HG02852 (cell line): ENCODE data around the gene CUX1.

Experiments used
- ATAC-seq: cut with Tn5 transposase; IDR thresholded peaks from one replicate; pipeline ENCODE4 v1.9.1; 2021; ENCODE audit warnings: mild to moderate bottlenecking, moderate library complexity; ENCODE audit not compliant: unreplicated experiment

The CUX1 gene

DNA sequence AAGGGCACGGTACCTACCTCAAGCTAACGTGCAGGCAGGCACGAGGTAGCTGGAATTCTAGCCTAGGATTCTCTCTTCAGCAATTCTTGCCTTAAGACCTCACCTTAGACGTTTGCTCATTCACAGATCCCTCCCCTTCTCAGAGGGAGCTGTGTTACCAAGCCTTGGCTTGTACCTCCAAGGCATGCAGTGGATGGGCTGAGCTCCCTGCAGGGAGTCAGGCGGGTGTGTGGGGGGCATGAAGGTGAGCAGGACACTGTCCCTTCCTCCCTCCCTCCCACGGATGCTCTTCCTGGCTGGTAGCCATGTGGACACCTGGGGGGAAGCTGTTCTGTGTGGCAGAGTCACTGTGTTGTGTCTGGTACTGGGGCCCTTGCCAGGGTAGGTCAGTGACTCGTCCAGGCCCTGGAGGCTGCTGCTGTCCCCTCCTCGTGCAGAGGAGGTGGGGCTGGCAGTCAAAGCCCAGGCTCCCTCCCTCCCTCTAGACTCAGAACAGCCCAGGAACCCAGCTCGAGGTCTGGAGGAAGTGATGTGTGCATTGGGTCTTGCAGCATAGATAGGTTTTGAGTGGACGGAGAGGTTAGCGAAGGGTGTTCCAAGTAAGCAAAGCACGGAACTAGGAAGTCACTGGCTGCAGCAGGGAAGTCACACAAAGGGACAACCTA lies 247.1 kb downstream of the CUX1 start:
- ATAC-seq, result no peak

DNA sequence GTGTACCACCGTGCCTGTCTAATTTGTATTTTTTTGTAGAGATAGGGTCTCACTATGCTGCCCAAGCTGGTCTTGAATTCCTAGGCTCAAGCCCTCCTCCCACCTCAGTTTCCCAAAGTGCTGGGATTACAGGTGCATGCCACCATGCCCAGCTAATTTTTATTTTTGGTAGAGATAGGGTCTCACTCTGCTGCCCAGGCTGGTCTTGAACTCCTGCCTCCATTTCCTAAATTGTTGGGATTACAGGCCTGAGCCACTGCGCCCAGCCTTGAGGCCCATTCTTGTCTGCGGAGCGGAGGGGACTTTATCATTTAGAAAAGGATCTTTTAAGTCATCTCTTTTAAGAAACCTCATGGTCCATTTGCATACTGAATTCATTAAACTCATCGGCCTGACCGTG lies 247.8 kb downstream of the CUX1 start:
- no peak for ATAC-seq

DNA sequence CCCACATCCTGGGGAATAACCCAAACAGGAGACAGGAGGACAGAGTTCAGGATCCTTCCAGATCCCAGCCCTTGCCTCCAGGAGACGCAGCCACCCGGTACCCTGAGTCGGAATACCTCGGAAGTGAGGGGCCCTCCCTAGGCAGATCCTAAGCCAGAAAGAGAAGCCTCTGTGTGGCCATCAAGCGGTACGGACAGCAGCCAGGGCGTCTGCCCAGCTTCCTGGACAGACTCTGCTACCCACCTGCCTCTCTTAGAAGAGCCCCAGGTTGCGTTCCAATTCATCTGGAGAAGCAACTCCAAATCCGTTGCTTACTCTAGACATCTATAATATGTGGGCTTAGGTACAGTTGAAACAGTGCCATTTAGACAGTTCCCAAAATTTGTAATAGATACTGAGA lies 249.1 kb downstream of the CUX1 start:
- ATAC-seq, result no peak

DNA sequence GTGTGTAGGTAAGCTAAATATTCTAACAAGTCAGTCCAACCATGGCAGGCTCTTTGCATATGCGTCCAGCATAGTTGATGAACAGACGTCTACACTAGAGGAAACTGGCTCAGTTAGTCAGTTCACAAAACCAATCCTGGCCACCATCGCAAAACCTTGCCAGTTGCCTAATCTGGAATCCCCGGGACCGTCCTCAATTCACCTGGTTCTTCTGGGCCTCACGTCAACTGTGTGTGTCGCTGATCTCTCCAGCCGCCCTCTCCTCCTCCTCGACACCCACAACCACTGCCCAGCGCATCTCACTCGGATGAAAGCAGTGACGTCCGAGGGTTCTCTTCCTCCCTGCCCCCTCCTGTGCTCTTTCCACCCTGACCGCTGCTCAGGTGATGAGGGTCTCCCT lies 251.4 kb downstream of the CUX1 start:
- ATAC-seq, result no peak

DNA sequence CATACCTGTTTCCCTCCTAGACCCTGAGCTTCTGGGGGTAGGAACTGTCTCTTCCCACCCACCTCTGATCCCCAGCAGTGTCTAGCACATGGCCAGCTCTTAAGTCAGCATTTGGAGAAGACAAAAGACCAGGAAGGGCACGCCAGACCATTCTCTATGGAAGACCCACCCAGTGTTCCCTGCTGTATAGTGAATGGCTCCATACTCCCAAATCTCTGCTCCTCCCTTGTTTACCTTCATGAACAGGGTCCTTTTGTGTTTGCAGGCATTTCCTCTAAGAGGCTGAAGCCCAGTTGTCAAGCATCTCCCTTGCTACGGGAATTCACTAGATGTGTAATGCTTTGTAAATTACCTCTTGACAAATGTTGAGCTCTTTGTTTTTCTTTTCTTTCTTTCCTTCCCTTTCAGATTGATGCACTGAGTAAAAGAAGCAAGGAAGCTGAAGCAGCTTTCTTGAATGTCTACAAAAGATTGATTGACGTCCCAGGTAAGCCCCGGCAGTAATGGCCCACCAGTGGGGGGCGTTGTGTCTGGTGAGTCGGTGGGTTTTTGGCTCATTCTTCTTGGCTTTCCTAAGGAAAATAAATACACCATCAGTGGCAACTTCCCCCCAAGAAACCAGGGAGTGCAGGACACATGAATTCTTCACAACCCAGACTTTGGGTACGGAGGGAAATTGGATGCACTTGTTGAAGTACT lies 252.7 kb downstream of the CUX1 start:
- no peak for ATAC-seq

DNA sequence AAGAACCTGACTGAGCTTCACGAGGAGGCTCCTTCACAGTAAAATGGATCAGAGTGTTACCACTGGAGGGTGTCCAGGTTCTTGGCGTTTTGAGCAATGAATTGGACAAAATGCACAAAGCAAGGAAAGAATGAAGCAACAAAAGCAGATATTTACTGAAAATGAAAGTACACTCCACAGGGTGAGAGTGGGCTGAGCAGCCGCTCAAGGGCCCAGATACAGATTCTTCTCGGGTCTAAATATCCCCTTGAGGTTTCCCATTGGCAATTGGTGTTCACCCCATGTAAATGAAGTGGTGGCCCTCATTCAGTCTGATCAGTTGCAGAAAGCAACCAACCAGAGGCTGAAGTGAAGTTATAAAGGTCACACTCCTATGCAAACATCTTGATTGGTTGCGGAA lies 254.6 kb downstream of the CUX1 start:
- ATAC-seq, result no peak

DNA sequence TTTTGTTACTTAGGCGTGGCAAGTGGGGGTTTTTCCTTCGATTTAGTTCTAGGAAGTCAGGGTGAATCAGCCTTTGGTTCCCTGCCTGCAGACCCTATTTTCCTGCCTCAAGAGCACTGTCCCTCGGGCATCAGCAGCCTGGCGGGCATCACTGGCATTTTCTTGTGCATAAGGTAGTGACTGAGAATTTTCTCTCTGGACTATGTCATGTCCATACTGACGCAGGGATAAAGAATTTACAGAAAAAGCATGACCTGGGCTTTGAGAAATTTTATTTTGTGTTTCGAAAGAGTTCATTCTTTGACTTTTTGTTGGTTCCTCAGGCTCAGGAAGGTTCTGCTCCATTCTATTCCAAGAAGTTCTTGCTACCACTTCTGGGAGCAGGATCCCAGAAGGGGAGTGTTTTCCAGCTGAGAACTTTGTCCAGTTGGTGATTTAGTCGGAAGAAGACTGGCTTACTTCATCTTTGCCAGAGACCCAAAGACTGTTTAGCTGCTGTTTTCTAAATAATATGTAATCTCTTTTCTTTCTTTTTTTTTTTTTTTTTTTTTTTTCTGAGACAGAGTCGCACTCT lies 255.3 kb downstream of the CUX1 start:
- ATAC-seq, result no peak

DNA sequence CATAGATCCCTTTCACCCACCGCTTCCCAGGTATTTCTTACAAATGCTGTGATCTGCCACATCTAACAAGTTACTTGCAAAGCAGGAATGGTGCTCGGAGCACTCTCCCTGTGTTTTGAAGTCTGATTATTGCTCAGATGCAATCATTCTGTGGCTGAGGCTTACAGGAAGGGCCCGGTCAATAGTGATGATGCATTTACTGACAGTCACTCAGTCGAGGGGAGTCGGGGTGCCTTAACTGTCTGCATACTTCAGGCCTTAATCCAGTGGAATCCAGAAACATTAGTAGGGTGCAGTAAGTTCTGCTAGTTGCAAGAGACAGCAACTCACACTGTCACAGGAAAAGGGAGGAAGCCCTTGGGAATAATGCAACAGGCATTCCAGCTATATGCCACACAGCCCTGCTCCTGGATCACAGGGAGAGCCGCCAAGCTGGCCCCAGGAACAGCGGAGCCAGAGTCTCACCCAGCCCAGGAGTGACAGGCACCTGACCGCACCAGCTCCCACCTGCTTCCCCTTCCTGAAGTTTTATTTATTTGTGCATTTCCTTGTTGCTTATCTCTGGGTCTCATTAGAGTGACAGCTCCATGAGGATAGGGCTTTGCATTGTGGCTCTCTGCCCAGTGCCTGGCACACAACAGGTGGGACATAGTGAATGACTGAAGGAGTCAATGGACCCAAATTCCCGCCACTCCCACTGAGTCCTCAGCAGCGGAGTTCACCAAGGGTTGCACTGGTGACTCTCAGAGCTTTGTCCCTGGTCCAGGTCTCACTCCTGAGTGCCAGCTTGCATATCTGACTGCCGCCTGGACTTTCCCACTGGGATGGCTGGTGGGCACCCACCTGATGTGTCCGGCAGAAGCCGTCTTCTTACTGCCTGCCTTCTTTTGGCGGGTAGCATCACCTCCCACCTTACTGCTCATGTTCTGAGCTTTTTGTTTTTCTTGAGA lies 256.8 kb downstream of the CUX1 start:
- no peak for ATAC-seq

DNA sequence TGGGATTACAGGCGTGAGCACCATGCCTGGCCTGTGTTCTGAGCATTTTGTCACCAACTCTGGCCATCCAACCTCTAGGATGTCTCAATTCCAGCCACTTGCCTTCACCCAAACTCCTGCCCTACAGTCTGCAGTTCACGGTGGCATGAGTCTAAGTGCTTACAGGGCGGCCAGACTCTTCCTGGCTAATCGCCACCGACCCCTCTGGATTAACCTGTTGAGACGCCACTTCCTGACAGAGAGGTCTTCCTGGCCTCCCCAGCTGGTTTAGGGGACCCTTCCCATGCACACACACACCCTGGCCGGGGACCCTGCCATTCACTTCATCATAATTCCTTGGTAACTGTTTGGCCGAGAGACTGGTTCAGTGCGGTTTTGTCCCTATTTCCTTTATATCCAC lies 257.7 kb downstream of the CUX1 start:
- ATAC-seq, result no peak

DNA sequence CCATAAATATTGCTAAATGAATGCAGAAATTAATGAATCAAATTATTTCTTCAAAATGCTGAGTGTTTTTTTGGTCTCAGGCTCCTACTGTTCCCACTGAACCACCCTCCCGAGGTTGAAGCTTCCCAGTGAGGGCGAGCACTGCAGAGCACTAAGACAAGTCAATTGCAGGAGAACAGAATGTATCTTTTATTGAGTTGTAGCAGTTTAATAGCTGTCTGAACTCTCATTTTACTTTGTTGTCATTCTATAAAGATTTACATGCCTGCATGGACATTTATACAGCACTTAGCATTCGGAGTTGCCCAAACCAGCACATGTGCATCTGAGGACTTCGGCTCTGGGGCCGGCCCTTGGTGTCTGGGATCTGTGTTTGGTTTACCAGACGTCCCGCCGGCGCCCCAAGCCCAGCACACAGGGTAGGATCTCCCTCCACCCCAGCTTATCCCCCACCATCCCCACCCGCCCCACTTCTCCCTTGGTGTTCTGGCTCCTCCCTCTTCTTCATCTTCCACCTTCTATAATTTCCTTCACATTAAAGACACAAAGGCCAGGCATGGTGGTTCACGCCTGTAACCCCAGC lies 258.2 kb downstream of the CUX1 start:
- no peak for ATAC-seq

DNA sequence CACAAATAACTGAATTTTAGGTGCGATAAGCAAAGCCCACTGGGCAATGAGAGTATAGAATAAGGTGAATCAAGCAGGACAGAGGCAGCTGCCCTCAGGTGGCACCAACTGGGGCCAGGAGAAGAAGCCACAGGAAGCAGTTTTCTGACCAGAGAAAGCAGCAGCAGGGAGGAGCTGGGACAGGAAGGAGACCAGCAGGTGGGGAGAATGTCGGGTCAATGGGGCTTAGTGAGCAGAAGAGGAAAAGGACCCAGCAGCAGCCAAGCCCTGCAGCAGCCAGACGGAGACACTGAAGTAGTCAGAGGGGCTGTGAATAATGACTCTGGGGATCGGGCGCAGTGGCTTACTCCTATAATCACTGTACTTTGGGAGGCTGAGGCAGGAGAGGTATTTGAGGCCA lies 259.7 kb downstream of the CUX1 start:
- ATAC-seq, result no peak

DNA sequence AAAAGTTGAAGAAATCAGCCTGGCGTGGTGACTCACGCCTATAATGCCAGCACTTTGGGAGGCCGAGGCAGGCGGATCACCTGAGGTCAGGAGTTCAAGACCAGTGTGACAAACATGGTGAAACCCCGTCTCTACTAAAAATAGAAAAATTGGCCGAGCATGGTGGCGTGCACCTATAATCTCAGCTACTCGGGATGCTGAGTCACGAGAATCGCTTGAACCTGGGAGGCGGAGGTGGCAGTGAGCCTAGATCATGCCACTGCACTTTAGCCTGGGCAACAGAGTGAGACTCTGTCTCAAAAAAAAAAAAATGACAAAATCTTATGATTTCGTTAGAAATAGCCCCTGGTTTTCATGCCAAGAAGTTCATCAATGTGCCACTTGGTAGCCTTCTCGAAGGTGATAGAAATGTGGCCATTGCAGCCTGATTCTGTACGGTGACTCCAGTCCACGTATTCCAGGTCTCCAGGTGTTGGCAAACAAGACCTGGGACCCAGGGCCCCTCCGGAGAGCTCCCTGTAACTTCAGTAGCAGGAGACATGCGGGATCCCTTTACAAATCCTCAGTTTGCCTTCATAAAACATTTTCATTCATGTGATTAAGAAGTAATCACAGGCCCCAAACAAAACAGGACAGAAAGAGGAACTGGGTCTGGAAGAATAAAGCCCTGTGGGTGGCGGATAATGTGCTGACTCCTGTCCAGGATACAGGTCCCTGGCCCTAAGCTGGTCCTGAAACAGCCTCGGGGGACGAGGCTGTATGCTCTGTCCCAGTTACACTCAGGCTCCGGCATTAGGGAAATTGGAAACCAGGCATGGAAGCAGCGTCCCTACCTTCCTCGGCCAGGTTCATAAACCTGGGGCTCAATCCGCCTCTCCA lies 262.0 kb downstream of the CUX1 start:
- ATAC-seq, result no peak

DNA sequence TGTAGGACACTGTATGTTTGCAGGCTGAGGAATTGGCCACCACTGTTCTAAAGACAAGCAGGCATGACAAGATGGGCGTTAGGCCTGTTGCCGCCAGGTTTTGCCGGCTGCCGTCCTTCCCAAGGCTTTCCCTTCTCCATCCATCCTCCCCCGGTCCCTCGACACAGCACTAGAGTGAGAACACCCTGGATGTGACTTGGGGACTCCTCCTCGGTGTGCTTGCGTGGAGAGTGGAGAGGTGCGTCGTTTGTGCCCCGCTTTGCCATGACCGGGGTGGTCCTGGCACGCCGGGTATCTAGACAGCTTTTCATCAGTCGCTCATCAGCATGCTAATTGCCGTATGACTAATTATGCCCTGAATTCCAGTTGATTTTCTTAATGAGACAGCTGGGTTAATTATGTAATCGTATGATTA lies 262.6 kb downstream of the CUX1 start:
- no peak for ATAC-seq

DNA sequence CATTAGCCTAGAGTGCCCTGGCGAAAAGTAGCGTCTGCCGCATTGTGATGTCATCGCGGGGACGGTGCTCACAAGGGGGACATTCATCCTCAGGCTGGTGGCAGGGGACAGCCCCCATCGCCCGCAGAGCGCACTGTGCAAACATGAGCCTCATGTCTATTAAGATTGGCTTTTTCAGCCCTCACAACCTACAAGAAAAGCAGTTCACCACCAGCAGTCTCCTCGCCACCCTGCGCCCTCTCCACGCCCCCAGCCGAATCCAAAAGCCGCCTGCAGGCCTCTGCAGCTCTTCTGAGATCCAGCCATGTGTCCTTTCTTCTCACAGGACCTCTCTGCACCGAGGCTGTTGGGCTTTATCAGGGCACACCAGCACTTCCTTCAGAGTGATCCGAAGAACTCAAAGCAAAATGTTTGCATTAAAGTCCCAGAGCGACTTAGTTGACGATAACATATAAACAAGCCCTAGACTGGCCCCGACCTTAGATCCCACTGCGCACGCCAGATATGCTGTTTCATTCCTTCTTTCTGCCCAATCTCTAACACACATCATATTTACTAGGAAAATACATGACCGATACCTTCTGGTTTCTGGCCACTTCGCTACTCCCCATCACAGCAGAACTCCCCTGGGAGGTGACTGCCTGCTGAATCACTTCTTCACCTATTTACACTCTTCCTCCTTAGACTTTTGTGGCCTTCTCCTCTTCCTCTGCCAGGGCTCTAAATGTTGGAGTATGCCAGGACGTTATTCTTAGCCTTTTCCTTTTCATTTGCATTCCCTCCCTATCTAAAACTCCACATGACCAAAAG lies 263.2 kb downstream of the CUX1 start:
- no peak for ATAC-seq

DNA sequence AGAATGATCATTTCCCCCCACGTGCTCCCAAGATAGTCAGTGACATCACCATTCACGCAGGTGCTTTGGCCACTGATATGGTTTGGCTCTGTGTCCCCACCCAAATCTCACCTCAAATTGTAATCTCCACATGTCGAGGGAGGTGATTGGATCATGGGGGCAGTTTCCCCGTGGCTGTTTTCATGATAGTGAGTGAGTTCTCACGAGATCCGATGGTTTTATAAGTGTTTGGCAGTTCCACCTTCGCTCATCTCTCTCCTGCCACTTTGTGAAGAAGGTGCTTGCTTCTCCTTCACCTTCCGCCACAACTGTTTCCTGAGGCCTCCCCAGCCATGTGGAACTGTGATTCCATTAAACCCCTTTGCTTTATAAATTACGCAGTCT lies 263.8 kb downstream of the CUX1 start:
- no peak for ATAC-seq

DNA sequence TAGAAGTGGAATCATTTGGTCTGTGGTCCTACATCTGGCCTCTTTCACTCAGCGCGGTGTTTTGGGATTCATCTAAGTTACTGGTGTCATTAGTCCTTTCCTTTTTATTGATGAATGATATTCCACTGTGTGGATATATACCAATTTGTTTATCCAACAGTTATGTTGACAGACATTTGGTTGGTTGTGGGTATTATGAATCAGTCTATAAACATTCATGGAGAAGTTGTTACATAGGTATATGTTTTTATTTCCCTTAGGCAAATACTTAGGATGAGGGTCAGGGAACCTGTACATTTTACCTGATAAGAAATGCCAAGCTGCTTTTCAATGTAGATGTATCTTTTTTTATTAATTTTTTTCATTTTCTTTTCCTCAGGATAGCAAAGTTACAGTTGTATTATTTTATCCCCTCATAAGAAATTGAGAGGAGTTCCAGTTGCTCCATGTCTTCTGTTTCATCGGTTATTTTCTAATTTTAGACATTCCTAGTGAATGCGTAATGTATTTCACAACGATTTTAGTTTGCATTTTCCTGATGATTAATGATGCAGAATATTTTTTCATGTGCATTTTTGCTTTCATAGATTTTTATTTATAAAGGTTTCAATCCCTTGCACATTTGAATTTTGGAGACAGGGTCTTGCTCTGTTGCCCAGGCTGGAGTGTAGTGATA lies 265.4 kb downstream of the CUX1 start:
- ATAC-seq, result no peak

DNA sequence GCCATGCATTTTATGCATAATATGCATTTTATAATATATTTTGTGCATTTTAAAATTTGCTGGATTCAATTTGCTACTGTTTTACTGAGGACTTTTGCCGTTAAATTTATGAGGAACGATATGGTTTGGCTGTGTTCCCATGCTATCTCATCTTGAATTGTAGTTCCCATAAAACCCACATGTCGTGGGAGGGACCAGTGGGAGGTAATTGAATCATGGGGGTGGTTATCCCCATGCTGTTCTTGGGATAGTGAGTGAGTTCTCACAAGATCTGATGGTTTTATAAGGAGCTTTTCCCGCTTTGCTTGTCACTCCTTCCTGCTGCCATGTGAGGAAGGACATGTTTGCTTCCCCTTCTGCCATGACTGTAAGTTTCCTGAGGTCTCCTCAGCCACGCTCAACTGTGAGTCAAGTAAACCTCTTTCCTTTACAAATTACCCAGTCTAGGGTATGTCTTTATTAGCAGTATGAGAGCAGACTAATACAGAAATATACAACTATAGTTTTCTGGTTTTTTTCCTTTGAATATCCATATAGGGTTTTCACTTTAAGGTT lies 267.9 kb downstream of the CUX1 start:
- no peak for ATAC-seq
